BE2C (cell line): ENCODE data around the gene PLCD1.
"Not testable (repeated sequence)": the region's sequence is repeated elsewhere in the genome, so short reads cannot be mapped to it uniquely, and the experiment has no call there.

ENCODE experiments used
- DNase-seq: peaks from one replicate; pipeline ENCODE4 v3.0.0-alpha.2; 2020
- H3K27me3 ChIP-seq: fragments of 250-450 bp; sonication (Bioruptor Pico); 2 replicates; pipeline ENCODE4 v1.5.1; 2020; ENCODE audit warnings: mild to moderate bottlenecking
- H3K36me3 ChIP-seq: fragments of 250-450 bp; sonication (Bioruptor Pico); 2 replicates; pipeline ENCODE4 v1.5.1; 2020; ENCODE audit warnings: mild to moderate bottlenecking
- H3K4me1 ChIP-seq: fragments of 250-450 bp; sonication (Bioruptor Pico); 2 replicates; pipeline ENCODE4 v1.5.1; 2020
- H3K4me3 ChIP-seq: 2 replicates; pipeline ENCODE4 v1.5.1; 2011; ENCODE audit warnings: low read depth, low read length
- H3K9me3 ChIP-seq: fragments of 250-450 bp; sonication (Bioruptor Pico); 2 replicates; pipeline ENCODE4 v1.5.1; 2020
- CTCF ChIP-seq: IDR thresholded peaks from 2 replicates; pipeline ENCODE4 v1.5.1; 2012; ENCODE audit warnings: mild to moderate bottlenecking, low read depth, low read length

PLCD1 gene

GRCh38 chr3:38038447-38038911, 9.0 kb upstream of the PLCD1 start:
- H3K27me3 ChIP-seq: no peaks in the 10 kb centered on the region
- no peak for DNase-seq
- H3K36me3 ChIP-seq: no peaks in the 10 kb centered on the region
- TF ChIP-seq CTCF: no peak
- no peaks in the 10 kb centered on the region for H3K9me3 ChIP-seq
- H3K4me1 ChIP-seq: no peaks in the 10 kb centered on the region
- no peak overlapping the region for H3K4me3 ChIP-seq

GRCh38 chr3:38036906-38037305, 7.5 kb upstream of the PLCD1 start:
- H3K27me3 ChIP-seq: no peaks in the 10 kb centered on the region
- no peak for DNase-seq
- no peak overlapping the region for H3K4me3 ChIP-seq
- TF ChIP-seq CTCF: no peak
- no peaks in the 10 kb centered on the region for H3K4me1 ChIP-seq
- no peaks in the 10 kb centered on the region for H3K36me3 ChIP-seq
- H3K9me3 ChIP-seq: no peaks in the 10 kb centered on the region

- H3K9me3 ChIP-seq: no peaks in the 10 kb centered on the region
- no peaks in the 10 kb centered on the region for H3K4me1 ChIP-seq
- H3K36me3 ChIP-seq: no peaks in the 10 kb centered on the region
- no peak for TF ChIP-seq CTCF
- DNase-seq: no peak
- H3K27me3 ChIP-seq: no peaks in the 10 kb centered on the region
- no peak overlapping the region for H3K4me3 ChIP-seq
Observed at GRCh38 chr3:38036286-38036685, 6.8 kb upstream of the PLCD1 start.

GRCh38 chr3:38034335-38034734, 4.9 kb upstream of the PLCD1 start:
- not testable (repeated sequence) for H3K27me3 ChIP-seq, H3K9me3 ChIP-seq, H3K4me1 ChIP-seq, H3K36me3 ChIP-seq, DNase-seq, H3K4me3 ChIP-seq

GRCh38 chr3:38033586-38033985, 4.1 kb upstream of the PLCD1 start:
- H3K36me3 ChIP-seq, H3K27me3 ChIP-seq, H3K9me3 ChIP-seq, DNase-seq, H3K4me1 ChIP-seq, H3K4me3 ChIP-seq: not testable (repeated sequence)

DNA sequence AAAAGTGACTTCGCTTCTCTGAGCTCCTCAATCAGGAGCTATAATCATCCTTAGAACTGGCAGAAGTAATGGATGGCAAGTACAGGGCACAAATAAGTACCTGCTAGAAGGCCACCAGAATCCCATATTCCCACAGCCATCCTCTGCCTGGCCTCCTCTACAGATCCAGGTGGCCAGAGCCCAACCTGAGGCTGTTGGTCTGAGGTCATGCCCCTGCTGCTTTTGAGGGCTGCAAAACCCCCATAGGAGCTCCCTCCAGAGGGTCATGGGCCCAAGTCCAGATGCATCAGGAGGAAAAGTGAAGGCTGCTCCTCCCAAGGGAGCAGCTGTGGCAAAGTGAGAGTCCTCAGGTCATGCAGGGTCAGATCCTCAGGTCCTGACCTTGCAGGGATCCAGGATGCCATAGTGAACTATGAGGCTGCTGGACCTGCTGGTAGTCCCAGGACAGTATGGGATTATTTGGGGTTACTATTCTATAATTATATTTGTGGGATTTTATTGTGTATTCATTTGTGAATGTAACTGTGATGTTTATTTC, 3.0 kb upstream of the PLCD1 start:
- no peak overlapping the region for H3K4me3 ChIP-seq
- H3K27me3 ChIP-seq: no peaks in the 10 kb centered on the region
- H3K9me3 ChIP-seq: no peaks in the 10 kb centered on the region
- TF ChIP-seq CTCF: no peak
- H3K36me3 ChIP-seq: no peaks in the 10 kb centered on the region
- H3K4me1 ChIP-seq: no peaks in the 10 kb centered on the region
- DNase-seq: no peak

DNA sequence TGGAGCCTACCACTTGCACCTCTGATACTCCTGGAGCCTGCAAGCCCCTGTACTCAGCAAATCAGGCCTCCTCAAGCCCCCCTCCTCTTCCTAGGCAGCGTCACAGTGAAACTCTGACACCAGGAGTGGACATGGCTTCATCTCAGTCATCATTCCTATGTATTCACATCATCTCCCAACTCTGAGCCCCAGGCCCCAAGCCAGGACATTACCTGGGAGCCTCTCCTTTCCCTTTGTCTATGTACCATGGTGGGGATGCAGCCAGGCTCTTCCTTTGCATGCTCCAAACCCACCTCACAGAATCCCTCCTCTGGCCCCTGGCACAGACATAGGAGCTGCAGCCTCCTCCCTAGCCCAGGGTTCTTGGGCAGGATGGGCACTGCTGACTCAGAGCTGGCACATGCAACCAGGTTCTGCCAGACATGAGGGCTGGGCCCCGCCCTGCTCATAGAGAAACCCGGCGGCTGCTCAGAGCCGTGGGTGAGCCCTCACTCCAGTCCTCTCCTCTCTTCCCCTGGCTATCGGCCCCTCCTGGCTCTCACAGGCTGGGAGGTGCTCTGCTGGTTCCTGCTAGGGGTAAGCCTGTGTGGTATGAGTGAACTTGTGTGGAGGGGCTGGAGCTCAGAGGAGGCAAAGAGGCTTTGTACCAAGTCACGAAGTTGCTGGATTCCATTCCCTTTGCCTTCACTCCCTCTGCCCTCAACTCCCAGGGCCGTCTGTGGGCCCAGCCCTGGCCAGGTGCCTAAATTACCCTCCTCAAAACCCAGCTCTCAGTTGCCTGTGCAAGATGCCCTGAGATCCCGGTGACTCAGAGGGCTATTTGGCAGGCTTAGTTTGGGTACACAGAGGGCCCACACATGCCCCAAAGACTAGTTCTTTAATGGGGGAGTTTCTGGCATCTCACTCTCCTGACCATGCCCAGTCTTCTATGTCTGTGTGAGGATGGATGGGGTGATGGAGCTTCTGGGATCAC, 1.9 kb upstream of the PLCD1 start:
- Histone ChIP-seq H3K27me3 (no peaks in the 10 kb centered on the region), H3K36me3 (no peaks in the 10 kb centered on the region), H3K4me1 (no peaks in the 10 kb centered on the region), H3K4me3 (no peak overlapping the region), H3K9me3 (no peaks in the 10 kb centered on the region)
- no peak for TF ChIP-seq CTCF
- DNase-seq: no peak
